ENCODE measurements around the gene RPRD2. TPM values are rescaled to one million over a fixed set of nuclear protein-coding genes. Genes with fewer than 3 reads are reported as not detected.
"Not testable (repeated sequence)": the region's sequence is repeated elsewhere in the genome, so short reads cannot be mapped to it uniquely, and the experiment has no call there.

Gene RPRD2
- polyA plus RNA-seq, 1 donor: 33.2 TPM

DNA sequence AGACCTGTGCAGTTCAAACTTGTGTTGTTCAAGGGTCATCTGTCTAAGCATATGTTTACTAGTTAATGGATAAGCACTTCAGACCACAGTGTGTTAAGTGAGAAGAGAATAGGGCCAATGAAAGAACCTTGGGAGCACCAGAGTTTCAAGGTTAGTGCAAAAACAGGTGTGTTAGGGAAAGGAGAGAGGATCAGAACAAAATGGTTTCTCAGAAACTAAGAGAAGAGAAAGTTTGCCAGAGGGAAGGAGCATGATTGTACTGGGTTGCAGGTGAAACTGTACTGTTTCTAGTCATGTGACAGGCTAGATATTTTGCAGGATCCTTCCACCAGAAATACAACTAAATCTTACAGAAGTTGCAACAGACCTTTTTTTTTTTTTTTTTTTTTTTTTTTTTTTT, 23.3 kb downstream of the RPRD2 start:
- Histone ChIP-seq H3K4me1 (ENCODE audit: control insufficient read depth, insufficient read depth, low read length) (peaks cover 15% of the 10 kb centered on the region), H3K36me3 (ENCODE audit: control insufficient read depth, insufficient read depth, low read length) (peaks cover 5% of the 10 kb centered on the region), H3K9me3 (ENCODE audit: control insufficient read depth, low read depth, low read length) (no peaks in the 10 kb centered on the region), H3K27ac (ENCODE audit: low read length) (peak overlapping the region; percentile 77), H3K4me3 (ENCODE audit: low read length) (no peak overlapping the region), H3K27me3 (ENCODE audit: control insufficient read depth, insufficient read depth, low read length) (no peaks in the 10 kb centered on the region)
- peak; percentile 35 to 75 for DNase-seq

DNA sequence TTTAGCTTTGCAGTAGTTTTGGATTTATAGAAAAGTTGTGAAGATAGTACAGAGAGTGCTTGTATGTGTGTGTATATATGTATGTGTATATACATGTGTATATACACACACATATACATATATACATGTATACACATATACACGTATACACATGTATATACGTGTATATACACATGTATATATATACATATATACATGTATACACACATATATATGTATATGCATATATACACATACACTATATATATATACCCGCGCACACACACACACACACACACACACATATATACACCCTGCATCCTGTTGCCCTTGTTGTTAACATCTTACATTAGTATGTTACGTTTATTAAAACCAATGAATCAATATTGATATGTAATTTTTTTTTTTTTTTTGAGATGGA, 24.3 kb downstream of the RPRD2 start:
- Histone ChIP-seq H3K9me3 (ENCODE audit: control insufficient read depth, low read depth, low read length) (no peaks in the 10 kb centered on the region), H3K27me3 (ENCODE audit: control insufficient read depth, insufficient read depth, low read length) (no peaks in the 10 kb centered on the region), H3K4me1 (ENCODE audit: control insufficient read depth, insufficient read depth, low read length) (peaks cover 15% of the 10 kb centered on the region), H3K4me3 (ENCODE audit: low read length) (no peak overlapping the region), H3K27ac (ENCODE audit: low read length) (peak overlapping the region; percentile 77), H3K36me3 (ENCODE audit: control insufficient read depth, insufficient read depth, low read length) (no peaks in the 10 kb centered on the region)
- no peak for DNase-seq
- 100% methylated on average over 1 of the region's 5 CpGs for WGBS (ENCODE audit: insufficient coverage, low lambda C conversion rate)

DNA sequence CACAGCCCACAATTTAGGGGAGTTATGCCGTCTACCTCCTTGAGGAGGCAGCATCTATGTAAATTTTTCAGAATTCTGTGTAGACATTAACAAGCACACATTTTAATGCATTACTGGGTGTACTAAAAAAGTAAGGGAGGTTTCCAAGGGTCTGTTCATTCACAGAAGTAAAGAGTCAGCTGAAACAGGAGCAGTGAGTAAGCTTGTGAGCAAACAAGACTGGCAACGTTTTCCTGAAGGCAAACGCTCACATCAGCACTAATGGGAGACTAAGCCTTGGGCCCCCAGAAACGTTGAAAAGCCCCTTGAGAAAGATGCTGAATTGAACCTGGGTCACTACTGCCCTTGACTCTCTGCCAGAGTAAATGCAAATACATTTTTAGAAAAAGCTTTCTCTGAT, 25.7 kb downstream of the RPRD2 start:
- WGBS (ENCODE audit: insufficient coverage, low lambda C conversion rate): 20% methylated on average over 1 of the region's 4 CpGs
- Histone ChIP-seq H3K36me3 (ENCODE audit: control insufficient read depth, insufficient read depth, low read length) (no peaks in the 10 kb centered on the region), H3K4me3 (ENCODE audit: low read length) (no peak overlapping the region), H3K27ac (ENCODE audit: low read length) (peak overlapping the region; percentile 39), H3K4me1 (ENCODE audit: control insufficient read depth, insufficient read depth, low read length) (peaks cover 15% of the 10 kb centered on the region), H3K27me3 (ENCODE audit: control insufficient read depth, insufficient read depth, low read length) (no peaks in the 10 kb centered on the region), H3K9me3 (ENCODE audit: control insufficient read depth, low read depth, low read length) (no peaks in the 10 kb centered on the region)
- DNase-seq: no peak

DNA sequence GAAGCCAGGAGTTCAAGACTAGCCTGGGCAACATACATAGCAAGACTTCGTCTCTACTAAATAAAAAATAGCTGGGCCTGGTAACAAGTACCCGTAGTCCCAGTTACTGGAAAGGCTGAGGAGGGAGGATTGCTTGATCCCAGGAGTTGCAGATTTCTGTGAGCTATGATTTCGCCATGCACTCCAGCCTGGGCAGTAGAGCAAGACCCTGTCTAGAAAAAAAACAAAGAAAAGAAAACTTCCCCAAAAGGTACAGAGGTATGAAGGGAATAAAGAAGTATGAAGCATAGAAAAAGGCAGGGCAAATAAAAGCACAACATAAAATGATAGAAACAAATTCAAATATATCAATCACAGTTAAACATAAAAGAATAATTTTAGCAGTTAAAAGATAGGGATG, 28.7 kb downstream of the RPRD2 start:
- no peak overlapping the region for H3K4me3 ChIP-seq (ENCODE audit: low read length)
- no peaks in the 10 kb centered on the region for H3K36me3 ChIP-seq (ENCODE audit: control insufficient read depth, insufficient read depth, low read length)
- H3K9me3 ChIP-seq (ENCODE audit: control insufficient read depth, low read depth, low read length): peaks cover 2% of the 10 kb centered on the region
- H3K27me3 ChIP-seq (ENCODE audit: control insufficient read depth, insufficient read depth, low read length): no peaks in the 10 kb centered on the region
- no CpG with 5 or more reads among the region's 3 CpGs for WGBS (ENCODE audit: insufficient coverage, low lambda C conversion rate)
- DNase-seq: no peak
- peaks cover 12% of the 10 kb centered on the region for H3K4me1 ChIP-seq (ENCODE audit: control insufficient read depth, insufficient read depth, low read length)
- no peak overlapping the region for H3K27ac ChIP-seq (ENCODE audit: low read length)

DNA sequence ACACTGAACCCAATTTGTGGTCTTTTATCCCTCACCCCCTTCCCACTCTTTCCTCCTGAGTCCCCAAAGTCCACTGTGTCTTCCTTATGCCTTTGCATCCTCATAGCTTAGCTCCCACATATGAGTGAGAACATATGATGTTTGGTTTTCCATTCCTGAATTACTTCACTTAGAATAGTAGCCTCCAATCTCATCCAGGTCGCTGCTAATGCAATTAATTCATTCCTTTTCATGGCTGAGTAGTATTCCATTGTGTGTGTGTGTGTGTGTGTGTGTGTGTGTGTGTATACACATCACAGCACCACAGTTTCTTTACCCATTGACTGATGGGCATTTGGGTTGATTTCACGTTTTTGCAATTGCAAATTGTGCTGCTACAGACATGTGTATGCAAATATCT, 31.2 kb downstream of the RPRD2 start:
- no CpG with 5 or more reads among the region's 2 CpGs for WGBS (ENCODE audit: insufficient coverage, low lambda C conversion rate)

DNA sequence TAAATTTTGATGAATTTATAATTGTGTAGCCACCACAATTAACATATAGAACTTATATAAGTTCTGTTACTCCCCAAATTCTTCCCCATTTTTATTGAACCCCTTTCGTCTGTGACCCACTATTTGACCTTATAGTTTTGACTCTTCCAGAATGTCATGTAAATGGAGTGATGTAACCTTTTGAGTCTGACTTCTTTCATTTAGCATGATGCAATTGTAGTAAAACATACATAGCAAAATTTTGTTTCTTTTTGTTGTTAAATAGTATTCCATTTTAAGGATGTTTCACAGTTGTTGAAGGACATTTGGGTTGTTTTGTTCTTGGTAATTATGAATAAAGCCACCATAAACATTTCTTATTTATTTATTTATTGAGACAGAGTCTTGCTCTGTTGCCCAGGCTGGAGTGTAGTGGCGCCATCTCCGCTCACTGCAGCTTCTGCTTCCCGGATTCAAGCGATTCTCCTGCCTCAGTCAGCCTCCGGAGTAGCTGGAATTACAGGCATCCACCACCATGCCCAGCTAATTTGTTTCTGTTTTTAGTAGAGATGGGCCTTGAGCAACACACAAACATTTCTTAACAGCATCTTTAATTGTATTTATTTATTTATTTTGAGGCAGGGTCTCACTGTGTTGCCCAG, 33.6 kb downstream of the RPRD2 start:
- no peak for DNase-seq
- no CpG with 5 or more reads among the region's 6 CpGs for WGBS (ENCODE audit: insufficient coverage, low lambda C conversion rate)
- H3K9me3 ChIP-seq (ENCODE audit: control insufficient read depth, low read depth, low read length): peaks cover 2% of the 10 kb centered on the region
- H3K4me1 ChIP-seq (ENCODE audit: control insufficient read depth, insufficient read depth, low read length): no peaks in the 10 kb centered on the region
- H3K4me3 ChIP-seq (ENCODE audit: low read length): no peak overlapping the region
- H3K27me3 ChIP-seq (ENCODE audit: control insufficient read depth, insufficient read depth, low read length): no peaks in the 10 kb centered on the region
- no peaks in the 10 kb centered on the region for H3K36me3 ChIP-seq (ENCODE audit: control insufficient read depth, insufficient read depth, low read length)
- H3K27ac ChIP-seq (ENCODE audit: low read length): no peak overlapping the region

More for the DNA sequence above, 31.2 kb downstream of the RPRD2 start:
- H3K9me3 ChIP-seq (ENCODE audit: control insufficient read depth, low read depth, low read length); H3K4me3 ChIP-seq (ENCODE audit: low read length); DNase-seq; H3K27ac ChIP-seq (ENCODE audit: low read length); H3K36me3 ChIP-seq (ENCODE audit: control insufficient read depth, insufficient read depth, low read length); H3K27me3 ChIP-seq (ENCODE audit: control insufficient read depth, insufficient read depth, low read length); H3K4me1 ChIP-seq (ENCODE audit: control insufficient read depth, insufficient read depth, low read length): not testable (repeated sequence)

DNA sequence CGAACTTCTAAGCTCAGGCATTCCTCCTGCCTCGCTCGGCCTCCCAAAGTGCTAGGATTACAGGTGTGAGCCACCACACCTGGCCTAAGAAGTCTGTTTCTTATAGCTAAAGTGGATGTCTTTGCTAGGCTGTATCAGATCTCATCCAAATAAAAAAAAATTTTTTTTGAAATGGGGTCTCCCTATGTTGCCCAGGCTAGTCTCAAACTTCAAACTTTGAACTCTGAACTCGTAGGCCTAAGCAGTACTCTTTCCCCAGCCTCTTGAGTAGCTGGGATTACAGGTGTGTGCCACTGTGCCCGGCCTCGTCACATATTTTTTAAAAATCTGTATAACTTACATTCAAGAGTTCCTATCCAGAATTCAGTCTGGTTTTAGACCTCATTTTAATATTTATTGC, 40.5 kb downstream of the RPRD2 start:
- H3K27ac ChIP-seq (ENCODE audit: low read length): no peak overlapping the region
- H3K4me1 ChIP-seq (ENCODE audit: control insufficient read depth, insufficient read depth, low read length): peaks cover 7% of the 10 kb centered on the region
- no peaks in the 10 kb centered on the region for H3K36me3 ChIP-seq (ENCODE audit: control insufficient read depth, insufficient read depth, low read length)
- no peaks in the 10 kb centered on the region for H3K9me3 ChIP-seq (ENCODE audit: control insufficient read depth, low read depth, low read length)
- DNase-seq: no peak
- no peak overlapping the region for H3K4me3 ChIP-seq (ENCODE audit: low read length)
- no peaks in the 10 kb centered on the region for H3K27me3 ChIP-seq (ENCODE audit: control insufficient read depth, insufficient read depth, low read length)
- 86% methylated on average over 1 of the region's 6 CpGs for WGBS (ENCODE audit: insufficient coverage, low lambda C conversion rate)

DNA sequence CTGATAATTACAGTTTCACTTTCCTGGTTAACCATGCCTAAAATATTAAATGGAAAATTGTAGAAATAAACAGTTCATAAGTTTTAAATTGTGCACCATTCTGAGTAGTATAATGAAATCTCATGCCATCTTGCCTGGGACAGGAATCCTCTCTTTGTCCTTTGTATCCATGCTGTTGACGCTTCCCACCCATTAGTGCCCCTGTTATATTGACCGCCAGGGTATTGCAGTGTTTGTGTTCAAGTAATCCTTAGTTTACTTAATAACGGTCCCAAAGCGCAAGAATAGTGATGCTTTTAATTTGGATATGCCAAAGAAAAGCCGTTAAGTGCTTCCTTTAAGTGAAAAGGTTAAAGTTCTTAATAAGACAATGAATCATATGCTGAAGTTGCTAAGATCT, 41.7 kb downstream of the RPRD2 start:
- H3K36me3 ChIP-seq (ENCODE audit: control insufficient read depth, insufficient read depth, low read length): no peaks in the 10 kb centered on the region

DNA sequence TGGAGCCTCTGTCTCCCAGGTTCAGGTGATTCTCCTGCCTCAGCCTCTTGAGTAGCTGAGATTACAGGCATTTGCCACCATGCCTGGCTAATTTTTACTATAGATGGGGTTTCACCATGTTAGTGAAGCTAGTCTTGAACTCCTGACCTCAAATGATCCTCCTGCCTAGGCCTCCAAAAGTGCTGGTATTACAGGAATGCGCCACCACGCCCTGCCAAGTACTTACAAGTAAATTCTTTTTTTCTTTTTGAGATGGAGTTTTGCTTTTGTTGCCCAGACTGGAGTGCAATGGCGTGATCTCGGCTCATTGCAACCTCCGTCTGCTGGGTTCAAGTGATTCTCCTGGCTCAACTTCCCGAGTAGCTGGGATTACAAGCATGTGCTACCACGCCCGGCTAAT, 42.5 kb downstream of the RPRD2 start:
- Histone ChIP-seq H3K27me3 (ENCODE audit: control insufficient read depth, insufficient read depth, low read length) (no peaks in the 10 kb centered on the region), H3K4me3 (ENCODE audit: low read length) (no peak overlapping the region), H3K27ac (ENCODE audit: low read length) (no peak overlapping the region), H3K36me3 (ENCODE audit: control insufficient read depth, insufficient read depth, low read length) (no peaks in the 10 kb centered on the region), H3K4me1 (ENCODE audit: control insufficient read depth, insufficient read depth, low read length) (peaks cover 17% of the 10 kb centered on the region), H3K9me3 (ENCODE audit: control insufficient read depth, low read depth, low read length) (no peaks in the 10 kb centered on the region)
- WGBS (ENCODE audit: insufficient coverage, low lambda C conversion rate): 100% methylated on average over 1 of the region's 8 CpGs
- DNase-seq: no peak

More for the DNA sequence above, 41.7 kb downstream of the RPRD2 start:
- Histone ChIP-seq H3K9me3 (ENCODE audit: control insufficient read depth, low read depth, low read length) (no peaks in the 10 kb centered on the region), H3K27ac (ENCODE audit: low read length) (no peak overlapping the region), H3K4me3 (ENCODE audit: low read length) (no peak overlapping the region), H3K27me3 (ENCODE audit: control insufficient read depth, insufficient read depth, low read length) (no peaks in the 10 kb centered on the region), H3K4me1 (ENCODE audit: control insufficient read depth, insufficient read depth, low read length) (peaks cover 13% of the 10 kb centered on the region)
- WGBS (ENCODE audit: insufficient coverage, low lambda C conversion rate): 82% methylated on average over 2 of the region's 5 CpGs
- no peak for DNase-seq

DNA sequence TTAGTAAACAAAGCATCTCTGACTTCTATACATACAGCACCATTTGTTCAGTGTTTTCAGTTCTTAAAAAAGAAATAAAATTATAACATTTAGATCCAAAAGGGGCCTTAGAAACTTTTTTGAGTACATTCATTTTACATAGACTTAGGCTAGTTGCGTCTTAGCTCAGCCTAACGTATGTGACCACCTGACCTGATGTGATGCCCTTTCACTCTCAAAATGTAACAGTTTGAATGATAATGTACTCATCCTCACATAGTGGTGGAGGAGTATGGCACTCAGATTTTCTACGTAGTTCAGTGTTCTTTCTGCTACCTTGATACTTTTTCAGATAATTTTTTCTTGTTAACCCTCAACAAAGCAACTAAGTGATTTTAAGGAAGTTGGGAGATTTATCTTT, 43.4 kb downstream of the RPRD2 start:
- no peak for DNase-seq
- Histone ChIP-seq H3K9me3 (ENCODE audit: control insufficient read depth, low read depth, low read length) (no peaks in the 10 kb centered on the region), H3K4me3 (ENCODE audit: low read length) (no peak overlapping the region), H3K27me3 (ENCODE audit: control insufficient read depth, insufficient read depth, low read length) (no peaks in the 10 kb centered on the region), H3K27ac (ENCODE audit: low read length) (no peak overlapping the region), H3K36me3 (ENCODE audit: control insufficient read depth, insufficient read depth, low read length) (no peaks in the 10 kb centered on the region), H3K4me1 (ENCODE audit: control insufficient read depth, insufficient read depth, low read length) (peaks cover 17% of the 10 kb centered on the region)
- WGBS (ENCODE audit: insufficient coverage, low lambda C conversion rate): no CpG with 5 or more reads among the region's 3 CpGs

DNA sequence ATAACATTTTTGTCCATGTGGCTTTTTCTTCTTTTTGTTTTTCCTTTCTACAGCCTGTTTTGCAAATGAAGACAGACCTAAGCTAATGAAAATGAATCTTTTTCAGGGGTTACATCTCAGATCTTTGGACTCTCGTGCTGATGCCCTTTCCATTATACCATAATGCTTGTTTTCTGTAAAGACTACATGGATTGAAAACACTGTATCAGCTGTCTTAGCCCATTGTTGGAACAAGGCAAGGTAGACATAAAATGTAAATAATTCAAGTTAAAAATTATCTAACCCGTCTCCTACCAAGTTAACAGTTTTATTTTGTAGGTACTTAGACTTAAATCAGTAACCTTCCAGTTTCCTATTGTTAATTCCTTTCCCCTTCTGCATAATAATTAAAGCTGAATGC, 44.9 kb downstream of the RPRD2 start:
- H3K27me3 ChIP-seq (ENCODE audit: control insufficient read depth, insufficient read depth, low read length): no peaks in the 10 kb centered on the region
- peak overlapping the region; percentile 34 for H3K27ac ChIP-seq (ENCODE audit: low read length)
- H3K4me3 ChIP-seq (ENCODE audit: low read length): no peak overlapping the region
- H3K9me3 ChIP-seq (ENCODE audit: control insufficient read depth, low read depth, low read length): no peaks in the 10 kb centered on the region
- 17% methylated on average over 1 of the region's 2 CpGs for WGBS (ENCODE audit: insufficient coverage, low lambda C conversion rate)
- no peaks in the 10 kb centered on the region for H3K36me3 ChIP-seq (ENCODE audit: control insufficient read depth, insufficient read depth, low read length)
- peaks cover 17% of the 10 kb centered on the region for H3K4me1 ChIP-seq (ENCODE audit: control insufficient read depth, insufficient read depth, low read length)
- no peak for DNase-seq
